ENCODE results near the gene SSX2IP.
"Not testable (repeated sequence)": the region's sequence is repeated elsewhere in the genome, so short reads cannot be mapped to it uniquely, and the experiment has no call there.

The SSX2IP gene

DNA sequence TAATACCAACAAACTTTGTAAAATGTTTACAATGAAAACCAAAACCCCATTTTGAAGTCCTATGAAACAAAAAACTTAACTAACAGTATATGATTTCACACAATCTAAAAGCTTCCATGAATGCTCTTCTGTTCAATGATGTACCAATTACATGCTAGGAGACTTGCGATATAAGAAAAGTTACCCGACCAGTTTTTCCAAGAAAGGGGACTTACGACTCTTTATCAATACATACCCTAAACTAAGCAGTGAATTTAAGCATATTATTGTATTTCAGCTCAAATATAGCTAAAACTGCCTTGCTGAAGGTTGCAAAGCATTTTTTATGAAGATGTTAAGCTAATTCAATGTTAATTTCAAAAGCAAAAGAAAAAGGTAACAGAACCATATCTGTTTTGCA is 15.6 kb downstream of the SSX2IP start:
- no peak for DNase-seq (ENCODE audit: low spot score)

DNA sequence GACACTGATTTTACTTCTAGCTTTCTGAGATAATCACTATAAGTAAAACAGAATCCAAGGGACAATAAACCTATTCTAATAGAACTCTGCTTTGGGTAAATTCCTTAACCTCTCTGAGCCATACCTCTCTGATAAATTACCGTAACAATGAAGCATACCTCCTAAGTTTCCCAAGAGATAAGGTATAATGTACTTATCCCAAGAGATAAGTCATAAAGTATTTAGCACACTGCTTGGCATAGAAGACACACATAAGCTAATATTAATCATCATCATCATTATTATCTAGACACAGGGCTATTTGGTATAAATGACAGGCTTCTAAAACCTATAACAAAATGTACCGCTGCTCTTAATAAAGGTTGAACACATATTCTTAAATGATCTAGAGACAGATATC is 16.2 kb downstream of the SSX2IP start:
- DNase-seq (ENCODE audit: low spot score): no peak

DNA sequence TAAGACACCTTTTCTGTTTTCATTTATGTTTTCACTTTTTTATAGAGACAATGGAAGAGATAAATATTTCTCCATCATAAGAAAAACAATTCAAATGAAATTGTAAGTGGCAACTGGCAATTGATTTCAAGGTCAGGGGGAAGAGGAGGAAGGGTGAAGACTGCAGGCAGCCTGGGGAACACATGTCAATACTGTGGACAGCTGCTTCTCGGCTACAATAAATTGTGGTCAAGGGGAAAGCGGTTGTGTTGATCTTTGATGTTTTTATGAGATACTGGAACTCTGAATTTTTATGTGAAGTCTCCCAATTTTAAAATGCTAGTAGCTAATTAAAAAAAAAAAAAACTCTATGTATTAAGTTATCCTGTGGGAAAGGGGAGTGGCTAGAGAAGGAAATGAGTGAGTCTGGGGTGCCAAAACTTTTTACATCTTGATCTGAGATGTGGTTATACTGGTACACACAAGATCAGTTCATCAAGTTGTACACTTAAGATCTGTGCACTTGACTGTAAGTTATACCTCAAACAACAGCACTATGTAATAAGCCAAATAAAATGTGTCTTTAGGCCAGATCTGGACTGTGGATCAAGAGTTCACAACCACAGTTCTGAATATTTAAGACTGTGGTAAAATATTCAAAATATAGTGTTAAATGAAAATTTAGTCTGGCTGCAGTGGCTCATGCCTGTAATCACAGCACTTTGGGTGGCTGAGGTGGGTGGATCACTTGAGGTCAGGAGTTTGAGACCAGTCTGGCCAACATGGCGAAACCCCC is 18.0 kb downstream of the SSX2IP start:
- DNase-seq (ENCODE audit: low spot score): no peak

DNA sequence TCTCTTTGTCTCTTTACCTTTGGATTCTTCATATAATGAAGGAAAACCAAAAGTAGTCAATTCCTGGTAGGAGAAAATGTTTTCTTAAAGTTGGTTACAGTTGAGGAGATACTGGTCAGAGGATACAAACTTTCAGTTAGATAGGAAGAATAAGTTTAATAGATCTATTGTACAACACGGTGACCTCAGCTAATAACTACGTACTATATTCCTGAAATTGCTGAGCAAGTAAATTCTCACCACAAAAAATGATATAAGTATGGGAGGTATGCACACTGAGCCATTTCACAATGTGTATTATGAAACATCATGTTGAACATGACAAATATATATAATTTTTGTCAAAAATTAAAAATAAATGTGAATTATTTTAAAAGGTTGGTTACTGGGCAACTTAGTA is 20.4 kb downstream of the SSX2IP start:
- DNase-seq (ENCODE audit: low spot score): no peak

DNA sequence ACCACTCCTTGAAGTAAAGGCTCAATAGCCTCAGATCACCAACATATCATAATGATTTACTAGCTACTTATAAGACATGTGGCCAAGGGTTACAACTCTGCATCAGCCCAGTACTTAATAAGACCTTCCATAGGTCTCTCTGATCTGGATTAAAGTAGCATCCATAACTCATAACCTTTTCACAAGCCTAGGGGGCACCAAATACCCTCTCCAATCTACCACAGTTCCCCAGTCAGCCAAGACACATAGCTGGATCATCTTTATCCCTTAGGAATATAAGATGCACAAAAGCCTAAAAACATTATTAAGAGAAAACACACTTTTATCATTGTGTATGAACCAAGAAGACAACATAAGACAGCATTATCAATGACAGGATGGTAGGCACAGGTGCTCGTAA is 22.1 kb downstream of the SSX2IP start:
- DNase-seq (ENCODE audit: low spot score): no peak

DNA sequence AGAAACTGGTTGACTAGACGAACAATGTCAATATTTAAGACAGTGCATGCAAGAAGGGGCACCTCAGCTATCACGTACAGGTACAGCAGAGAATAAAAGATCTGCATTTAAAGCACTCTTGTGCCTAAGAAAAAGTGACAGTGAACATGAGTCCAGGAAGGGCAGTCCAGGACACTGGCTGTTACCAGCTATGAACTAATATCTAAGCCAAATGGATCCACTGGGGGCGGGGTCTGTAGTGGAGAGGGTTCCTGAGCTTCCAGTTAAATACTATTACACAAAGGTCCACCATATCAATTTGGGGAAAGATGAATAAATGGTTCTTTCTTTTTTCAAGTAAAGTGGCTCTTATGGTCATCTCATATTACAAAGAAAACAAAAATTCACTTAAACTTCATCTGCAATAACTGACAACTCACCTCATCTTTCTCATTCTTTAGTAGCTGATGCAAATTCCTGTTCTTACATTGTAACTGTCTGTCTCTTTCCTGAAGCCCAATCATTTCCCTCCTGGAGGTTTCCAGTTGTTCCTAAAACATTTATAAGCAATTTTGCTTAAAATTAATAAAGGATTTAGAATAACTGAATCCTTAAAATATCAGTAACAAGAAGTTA is 24.5 kb downstream of the SSX2IP start:
- DNase-seq (ENCODE audit: low spot score): no peak

DNA sequence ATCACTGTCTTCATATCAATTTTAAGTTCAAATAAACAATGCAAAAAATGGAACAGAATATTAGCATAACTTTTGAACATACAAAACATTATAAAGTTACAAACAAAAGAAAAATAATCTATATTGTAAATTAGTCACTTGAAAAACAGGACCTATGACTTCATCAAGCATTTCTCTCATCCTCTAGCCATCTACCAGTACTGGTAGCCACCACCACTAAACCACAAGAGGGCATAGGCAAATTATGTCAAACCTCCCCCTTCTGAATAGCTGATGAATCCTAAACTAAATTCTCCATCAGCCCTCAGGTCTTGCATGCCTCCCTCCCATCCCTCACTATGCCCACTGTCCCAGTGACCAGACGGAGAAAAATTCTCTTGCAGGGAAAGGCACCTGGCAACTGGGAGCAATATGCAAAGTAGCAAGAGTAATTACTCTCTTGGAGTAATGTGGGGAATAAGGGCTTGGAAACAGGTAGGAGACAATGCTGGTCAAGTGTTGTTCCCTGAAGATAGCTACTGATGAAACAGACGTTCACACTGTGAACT is 37.1 kb downstream of the SSX2IP start:
- DNase-seq (ENCODE audit: low spot score): no peak

DNA sequence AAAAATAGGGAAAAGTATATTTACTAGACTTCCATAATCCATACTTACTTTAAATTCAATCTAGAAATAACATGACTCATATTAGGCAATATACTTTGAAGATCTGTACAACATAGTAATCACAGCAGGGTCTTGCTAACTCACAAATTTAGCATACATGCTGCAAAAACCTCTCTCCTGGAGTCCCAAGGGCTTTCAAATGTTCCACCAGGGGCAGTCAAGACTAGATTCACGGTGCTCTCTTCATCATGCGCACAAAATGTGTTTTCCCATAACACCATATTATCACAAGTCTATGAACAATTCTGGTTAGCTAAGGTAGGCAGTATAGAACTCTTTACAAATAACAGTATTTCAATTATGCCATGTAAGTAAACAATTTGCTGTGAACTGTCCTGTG is 45.8 kb downstream of the SSX2IP start:
- DNase-seq (ENCODE audit: low spot score): no peak

DNA sequence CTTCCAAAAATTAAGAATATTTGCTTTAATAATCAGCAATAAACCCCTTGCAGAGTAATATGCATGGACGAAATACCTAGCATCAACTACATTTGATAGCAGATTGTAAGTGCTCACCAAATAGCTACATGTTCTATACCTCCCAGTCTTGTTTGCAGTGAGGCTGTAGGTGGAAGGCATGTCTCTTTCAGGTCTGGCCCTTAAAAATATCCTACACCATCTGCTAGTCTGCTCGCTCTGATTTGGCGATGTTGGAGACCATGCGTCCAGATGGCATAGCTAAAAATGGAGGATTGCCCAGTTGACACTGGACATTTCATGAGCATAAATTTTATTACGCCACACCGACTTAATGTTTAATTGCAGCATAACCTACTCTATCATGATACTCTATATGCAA is 47.1 kb downstream of the SSX2IP start:
- no peak for DNase-seq (ENCODE audit: low spot score)

DNA sequence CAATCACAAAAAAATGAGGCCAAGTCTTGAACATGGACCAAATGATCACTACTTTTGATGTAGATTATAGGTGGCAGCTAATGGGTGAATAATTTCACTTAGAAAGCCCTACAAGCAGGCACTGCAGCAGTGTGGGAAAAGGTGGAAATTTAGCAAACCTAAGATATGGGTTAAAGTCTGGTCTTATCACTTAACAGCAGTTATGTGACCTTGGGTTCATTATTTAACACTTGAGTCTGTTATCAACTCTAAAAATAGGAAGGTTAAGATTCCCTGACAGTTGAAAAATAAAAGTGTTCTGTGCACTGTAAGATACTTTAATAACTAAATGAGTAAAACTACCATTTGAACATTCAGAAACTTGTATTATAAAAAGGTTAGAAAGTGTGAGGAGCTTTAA is 47.5 kb downstream of the SSX2IP start:
- DNase-seq (ENCODE audit: low spot score): no peak

DNA sequence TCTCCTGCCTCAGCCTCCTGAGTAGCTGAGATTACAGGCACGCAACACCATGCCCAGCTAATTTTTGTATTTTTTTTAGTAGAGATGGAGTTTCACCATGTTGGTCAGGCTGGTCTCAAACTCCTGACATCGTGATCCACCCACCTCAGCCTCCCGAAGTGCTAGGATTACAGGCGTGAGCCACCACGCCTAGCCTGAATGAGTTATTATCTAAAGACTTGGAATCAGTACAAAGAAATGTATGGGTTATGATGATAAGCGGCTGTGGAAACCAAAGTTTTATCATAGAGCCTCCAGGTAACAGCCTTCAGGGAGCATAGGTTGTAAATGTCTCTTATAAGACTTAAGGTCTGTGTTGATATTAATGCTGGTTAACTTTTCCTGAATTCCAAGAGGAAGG is 50.5 kb downstream of the SSX2IP start:
- DNase-seq (ENCODE audit: low spot score): not testable (repeated sequence)

DNA sequence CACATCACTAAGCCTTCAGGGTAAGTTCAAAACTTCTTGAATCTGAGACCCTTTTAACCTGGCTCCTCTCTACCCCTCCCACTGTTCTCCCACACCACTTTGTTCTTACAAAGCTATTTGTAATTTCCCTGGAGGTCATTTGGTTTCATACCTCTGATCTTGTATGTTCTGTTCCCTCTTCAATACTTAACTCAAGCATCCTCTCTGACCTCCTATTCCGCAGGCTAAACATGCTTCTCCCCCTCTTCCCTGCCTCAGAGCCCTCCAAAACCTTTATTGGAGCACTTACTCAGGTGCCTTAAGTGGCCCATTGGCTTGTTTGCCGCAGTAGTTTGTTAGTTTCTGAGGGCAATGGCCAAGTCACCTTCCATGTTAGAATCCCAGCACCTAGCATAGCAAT is 54.8 kb downstream of the SSX2IP start:
- DNase-seq (ENCODE audit: low spot score): no peak

DNA sequence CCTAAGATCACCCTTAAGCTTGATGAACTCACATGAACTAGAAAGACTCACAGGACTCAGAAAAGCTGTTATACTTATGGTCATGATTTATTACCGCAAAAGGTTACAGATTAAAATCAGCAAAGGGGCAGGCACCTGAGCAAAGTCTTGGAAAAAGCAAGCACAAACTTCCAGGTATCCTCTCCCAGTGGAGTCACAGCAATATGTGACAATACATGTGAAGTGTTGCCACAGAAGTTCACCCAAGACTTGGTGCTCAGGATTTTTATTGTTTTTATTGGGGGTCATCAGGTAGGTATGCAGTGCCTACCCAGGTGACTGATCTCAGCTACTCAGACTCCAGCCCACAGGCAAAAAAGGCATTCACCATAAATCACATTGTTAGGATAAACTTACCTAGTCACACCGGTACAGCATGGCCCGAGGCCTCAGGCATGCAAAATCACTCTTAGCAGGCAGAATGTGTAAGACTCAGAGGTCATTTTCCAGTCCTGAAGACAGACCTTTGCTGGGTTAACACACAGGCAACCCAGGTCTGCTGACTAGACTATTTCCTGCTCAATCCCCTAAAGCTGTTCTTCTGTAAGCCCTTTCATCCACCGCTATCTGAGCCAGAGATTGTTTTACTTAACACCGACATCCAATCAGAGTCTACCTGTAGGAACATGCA is 55.6 kb downstream of the SSX2IP start:
- DNase-seq (ENCODE audit: low spot score): no peak

DNA sequence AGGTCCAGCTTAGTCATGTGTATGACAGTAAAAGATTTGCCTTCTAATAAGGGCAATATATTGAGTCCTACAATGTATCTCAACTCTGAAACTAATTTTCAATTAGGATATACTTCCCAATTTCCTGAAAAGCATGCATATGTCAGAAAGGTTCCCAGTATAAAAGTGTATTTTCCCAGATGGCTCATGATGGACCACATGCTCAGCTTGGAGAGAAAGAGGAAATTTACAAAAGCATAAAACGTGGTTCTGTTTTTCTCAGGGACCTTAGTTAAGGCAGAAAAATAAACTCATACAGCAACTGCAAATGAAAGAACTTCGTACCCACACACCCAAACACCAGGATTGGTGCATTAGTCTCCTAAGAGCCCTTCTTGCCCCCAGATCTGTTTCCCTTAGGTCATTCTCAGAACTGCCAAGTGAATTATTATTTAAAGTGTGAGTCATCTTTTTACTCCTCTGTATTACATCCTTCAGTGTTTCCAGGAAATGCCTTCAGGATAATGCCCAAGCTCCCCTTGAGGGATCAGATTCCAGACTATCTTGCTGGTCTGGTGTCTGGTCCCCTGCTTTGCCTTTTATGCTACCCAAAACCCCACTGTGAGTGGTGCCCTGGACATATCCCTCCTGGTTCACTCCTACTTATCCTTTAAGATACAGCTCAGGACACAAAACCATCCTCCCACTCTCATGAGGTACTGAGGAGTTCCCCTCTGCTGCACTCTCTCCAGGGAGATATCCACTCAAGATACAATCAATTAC is 57.4 kb downstream of the SSX2IP start:
- no peak for DNase-seq (ENCODE audit: low spot score)

DNA sequence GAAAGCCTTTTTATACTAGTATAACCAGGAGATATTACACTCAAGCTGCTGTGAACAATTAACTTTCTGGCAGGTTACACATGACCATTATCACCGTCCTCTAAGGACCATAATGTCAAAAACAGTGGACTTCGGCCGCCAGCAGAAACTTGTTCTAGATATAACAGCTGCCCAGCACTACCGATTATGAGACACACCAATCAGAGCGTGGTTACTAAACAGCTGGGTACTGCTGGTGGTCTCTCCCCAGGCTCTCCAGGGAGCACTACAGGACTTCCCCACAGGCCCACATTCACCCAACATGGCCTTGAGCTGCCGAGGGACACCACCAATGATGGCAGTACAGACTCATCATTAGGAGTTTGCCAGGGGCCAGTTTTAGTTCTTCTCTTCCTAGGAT is 58.1 kb downstream of the SSX2IP start:
- no peak for DNase-seq (ENCODE audit: low spot score)

DNA sequence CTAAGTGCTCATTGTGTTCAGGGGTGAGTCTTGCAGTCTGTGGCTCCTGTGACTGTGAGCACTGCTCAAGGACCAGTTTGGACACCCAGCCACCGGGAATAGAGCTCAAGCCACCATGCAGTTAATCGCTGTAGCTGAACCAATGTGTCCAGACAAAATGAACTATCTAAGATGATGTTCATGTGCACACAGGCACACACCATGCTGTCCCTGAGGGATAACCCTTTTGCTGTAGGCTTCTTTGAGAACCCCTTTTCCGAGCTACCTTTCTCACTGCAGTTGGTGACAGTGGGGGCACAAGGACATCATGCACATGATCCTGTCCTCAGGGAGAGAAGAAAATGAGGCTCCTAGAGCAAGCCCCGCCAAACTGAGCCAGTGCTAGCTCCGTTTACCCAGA is 65.4 kb downstream of the SSX2IP start:
- no peak for DNase-seq (ENCODE audit: low spot score)

DNA sequence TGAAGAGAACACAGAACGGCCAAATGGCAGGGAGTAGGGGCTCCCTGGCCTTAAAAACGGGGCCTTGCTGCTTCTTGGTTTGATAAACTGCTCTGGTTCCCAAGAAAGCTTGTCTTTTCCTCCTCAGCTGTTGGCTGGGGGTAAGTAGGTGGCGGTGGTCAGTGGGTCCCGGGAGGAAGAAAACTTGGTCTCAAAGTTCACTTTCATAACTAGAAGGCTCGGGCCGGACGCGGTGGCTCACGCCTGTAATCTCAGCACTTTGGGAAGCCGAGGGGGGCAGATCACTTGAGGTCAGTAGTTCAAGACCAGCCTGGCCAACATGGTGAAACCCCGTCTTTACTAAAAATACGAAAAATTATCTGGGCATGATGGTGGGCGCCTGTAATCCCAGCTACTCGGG is 68.7 kb downstream of the SSX2IP start:
- DNase-seq (ENCODE audit: low spot score): no peak

DNA sequence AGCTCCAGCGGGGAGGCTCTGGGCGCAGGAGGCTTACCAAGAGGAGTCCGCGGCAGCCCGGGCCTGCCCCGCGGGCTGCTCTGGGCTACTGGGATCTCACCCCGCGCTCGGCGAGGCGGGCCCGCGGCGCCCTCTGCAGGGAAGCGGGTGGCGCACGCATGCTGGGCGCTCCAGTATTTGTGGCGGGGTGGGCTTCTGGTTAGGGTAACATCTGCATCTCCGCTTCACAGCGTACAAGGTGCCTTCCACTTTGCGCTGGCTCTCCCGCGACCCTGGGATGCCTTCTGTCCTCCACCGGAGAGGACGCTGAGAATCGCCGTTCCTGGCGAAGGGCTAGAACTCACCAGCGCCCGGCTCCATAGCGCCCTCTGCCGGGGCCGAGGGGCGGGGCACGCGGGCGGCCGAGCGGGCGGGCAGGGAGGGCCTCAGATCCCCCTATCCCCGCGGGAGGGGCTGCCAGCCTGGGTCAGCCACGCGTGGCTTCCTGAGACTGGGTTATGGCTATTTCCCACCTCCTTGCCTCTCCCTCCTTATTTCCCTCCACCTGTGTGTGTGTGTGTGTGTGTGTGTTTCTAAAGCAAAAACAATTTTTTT is 69.4 kb downstream of the SSX2IP start:
- peak; percentile 86 for DNase-seq (ENCODE audit: low spot score)

DNA sequence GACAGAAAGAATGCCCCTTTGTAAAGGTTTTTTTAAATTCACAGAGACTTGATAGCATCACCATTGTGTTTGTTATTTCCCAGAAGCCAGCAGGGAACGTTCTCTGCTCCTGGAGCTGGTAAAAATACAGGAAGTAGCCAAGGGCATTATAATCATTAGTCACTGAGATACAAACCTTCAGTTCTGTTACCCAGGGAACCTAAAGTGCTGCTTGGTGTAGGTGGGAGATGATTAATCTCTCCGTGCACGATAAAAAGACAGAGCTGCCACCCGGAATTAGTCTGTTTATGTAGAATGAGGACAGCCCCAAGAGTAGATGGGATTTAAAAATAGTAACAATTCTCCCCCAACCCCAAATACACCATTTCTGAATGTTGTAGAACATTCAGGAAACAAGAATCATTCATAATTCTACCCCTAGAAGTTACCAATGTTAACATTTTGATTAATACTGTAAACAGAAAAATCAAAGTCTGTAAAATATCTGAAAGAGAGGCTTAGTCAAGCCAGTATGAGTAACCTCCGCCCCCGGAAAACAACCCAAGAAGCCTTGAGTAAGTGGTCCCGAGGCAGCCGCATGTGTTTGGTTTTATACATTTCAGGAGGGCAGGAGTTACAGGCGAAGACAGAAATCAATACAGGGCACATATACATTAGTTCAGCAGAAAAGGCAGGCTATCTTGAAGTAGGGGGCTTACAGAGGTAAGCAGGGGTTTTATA is 70.7 kb downstream of the SSX2IP start:
- DNase-seq (ENCODE audit: low spot score): no peak

DNA sequence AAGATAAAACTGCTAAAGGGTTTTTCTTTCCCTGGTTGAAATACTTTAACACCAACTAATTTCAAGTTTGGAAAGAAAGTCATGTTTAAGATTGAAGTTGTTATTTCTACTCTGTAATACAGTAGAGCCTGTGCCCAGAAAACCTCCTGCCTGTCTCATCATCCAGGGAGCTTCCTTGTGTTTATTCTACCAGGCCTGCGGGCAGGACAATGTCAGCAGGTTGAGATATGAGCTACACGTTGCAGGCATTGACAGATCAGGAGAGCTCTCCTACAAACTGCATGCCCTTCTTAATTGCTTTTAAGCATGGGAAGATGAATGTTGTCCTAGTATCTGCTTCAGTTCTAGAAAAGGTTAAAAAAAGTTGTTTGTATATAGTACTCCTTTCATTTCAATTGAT is 72.9 kb downstream of the SSX2IP start:
- no peak for DNase-seq (ENCODE audit: low spot score)

DNA sequence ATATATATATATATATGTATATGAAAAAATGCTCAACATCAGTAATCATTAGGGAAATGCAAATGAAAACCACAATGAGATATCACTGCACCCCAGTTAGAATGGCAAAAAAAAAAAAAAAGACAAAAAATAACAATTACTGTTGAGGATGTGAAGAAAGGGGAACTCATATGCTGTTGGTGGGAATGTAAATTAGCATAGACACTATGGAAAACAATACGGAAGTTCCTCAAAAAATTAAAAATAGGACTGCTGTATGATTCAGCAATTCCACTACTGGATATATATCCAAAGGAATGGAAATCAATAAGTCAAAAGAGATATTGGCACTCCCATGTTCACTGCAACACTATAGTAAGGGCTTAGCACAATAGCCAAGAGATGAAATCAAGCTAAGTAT is 74.5 kb downstream of the SSX2IP start:
- no peak for DNase-seq (ENCODE audit: low spot score)
